Astrocyte of the cerebellum (primary cell): ENCODE results near the gene TXNDC8.
A peak's percentile ranks its signal among the peaks of the same experiment; 100 is the strongest.

Experiments used
- DNase-seq: peaks from one replicate; pipeline ENCODE4 v3.0.0-alpha.2; 2011; ENCODE audit warnings: low read depth
- H3K4me3 ChIP-seq: 2 replicates; pipeline ENCODE4 v1.5.1; 2011; ENCODE audit warnings: mild to moderate bottlenecking, low read depth, low read length, moderate library complexity
- CTCF ChIP-seq: IDR thresholded peaks from 2 replicates; pipeline ENCODE4 v1.5.1; 2012; ENCODE audit warnings: low read length, low read depth, moderate library complexity, mild to moderate bottlenecking; ENCODE audit errors: missing control alignments
- in situ Hi-C: cut with HindIII; loops from 2 replicates; pipeline ENCODE4 v1.10.0; 2017; ENCODE audit warnings: low sequenced_read_pairs

TXNDC8 gene

GRCh38 chr9:110282018-110282738, 55.5 kb downstream of the TXNDC8 start:
- H3K4me3 ChIP-seq: no peak overlapping the region
- peak; percentile 33 for DNase-seq
- in situ Hi-C loops: no loop called here
- TF ChIP-seq CTCF: no peak

- H3K4me3 ChIP-seq: no peak overlapping the region
- in situ Hi-C loops: no loop called here
- no peak for TF ChIP-seq CTCF
- no peak for DNase-seq
Measured at GRCh38 chr9:110278080-110278707, 59.5 kb downstream of the TXNDC8 start.

- in situ Hi-C loops: no loop called here
- no peak overlapping the region for H3K4me3 ChIP-seq
- DNase-seq: no peak
- no peak for TF ChIP-seq CTCF
Measured at GRCh38 chr9:110276781-110277180, 60.9 kb downstream of the TXNDC8 start.

DNA sequence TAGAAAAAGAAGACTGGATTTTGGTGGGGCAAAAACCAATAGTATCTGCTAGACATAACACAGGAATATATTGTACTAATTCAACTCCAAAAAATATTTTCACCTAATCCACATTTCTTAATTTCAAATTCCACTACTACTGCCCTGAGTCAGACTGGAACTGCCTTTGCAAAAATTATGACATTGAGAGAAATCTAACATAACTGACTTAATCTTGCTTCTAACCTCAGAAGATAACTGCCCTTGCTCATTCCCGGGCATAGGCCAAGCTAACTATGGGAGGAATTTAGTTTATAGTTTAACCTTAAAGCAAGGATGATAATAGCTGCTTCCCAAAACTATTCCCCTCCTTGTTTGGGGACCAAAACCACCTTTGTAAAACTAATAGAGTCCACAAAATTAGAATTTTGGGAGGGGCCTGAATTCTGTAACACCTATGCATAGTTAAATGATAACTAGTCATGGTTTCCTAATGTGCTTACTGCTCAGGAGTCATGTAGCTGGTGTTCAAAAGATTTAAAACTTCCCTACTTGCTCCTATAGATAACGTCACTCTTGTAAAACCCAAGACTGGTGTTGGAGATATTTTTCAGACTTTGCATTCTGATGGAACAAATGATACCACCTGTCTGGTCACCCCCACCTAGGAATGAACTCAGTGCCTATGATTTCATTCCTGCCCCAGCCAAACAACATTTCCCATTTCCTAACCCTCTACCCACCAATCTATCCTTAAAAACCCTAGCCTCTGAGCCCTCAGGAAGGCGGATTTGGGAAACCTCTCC, 67.3 kb downstream of the TXNDC8 start:
- no peak for DNase-seq
- no peak for TF ChIP-seq CTCF
- in situ Hi-C loops: loop anchor here (5.0 kb wide), 1 partner anchor 42 kb away; no protein-coding TSS in a partner anchor
- H3K4me3 ChIP-seq: no peak overlapping the region

DNA sequence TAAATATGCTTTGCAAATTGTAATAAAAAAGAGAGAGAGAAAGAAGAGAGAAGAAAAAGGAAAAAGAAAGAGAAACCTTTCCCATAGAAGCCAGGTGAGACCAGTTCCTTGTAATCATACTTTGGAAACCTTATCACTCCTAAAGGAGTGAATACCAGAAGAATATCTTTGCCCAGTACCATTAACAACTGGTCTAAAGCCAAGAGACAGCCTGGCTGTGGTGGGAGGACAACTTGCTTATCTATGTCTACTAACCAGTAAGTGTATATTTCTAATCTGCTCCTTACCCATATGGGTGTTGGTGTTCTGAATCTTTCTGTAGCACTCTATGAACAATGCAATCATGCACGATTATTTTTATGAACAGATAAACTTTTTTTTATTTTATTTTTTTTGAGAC, 70.9 kb downstream of the TXNDC8 start:
- in situ Hi-C loops: no loop called here
- no peak for TF ChIP-seq CTCF
- DNase-seq: no peak
- no peak overlapping the region for H3K4me3 ChIP-seq

DNA sequence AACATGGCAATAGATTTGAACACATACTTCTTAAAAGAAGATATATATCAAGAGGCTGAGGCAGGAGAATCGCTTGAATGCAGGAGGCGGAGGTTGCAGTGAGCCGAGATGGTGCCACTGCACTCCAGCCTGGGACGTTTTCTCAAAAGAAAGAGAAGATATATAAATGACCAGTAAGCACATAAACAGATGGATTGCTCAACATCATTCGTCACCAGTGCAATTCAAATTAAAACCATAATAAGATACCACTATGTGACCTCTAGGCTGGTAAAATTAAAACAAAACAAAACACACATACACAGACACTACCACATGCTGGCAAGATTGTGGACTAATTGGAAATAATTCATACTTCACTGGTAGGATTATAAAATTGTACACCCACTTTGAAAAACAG, 76.0 kb downstream of the TXNDC8 start:
- in situ Hi-C loops: no loop called here
- TF ChIP-seq CTCF: no peak
- no peak overlapping the region for H3K4me3 ChIP-seq
- no peak for DNase-seq
